A673 (cell line): ENCODE measurements around the gene BRSK2. TPM values are rescaled to one million over a fixed set of nuclear protein-coding genes. Genes with fewer than 3 reads are reported as not detected.

Source experiments
- BruUV-seq: library from RNA; stranded (reverse); fragments of 400-500 nt; replicated peaks from 2 replicates; lab custom pipeline; 2021; lab: Mats Ljungman, UMichigan
- CTCF ChIA-PET: fragments of 300-600 bp; sonication (Branson Sonifier 250); formaldehyde crosslinking; loops from one replicate; lab custom pipeline; 2022; ENCODE audit warnings: antibody characterized with exemption; lab: Charles Lee
- POLR2A ChIA-PET: fragments of 300-600 bp; sonication (Branson Sonifier 250); formaldehyde crosslinking; loops from one replicate; lab custom pipeline; 2022; ENCODE audit warnings: antibody characterized with exemption; ENCODE audit not compliant: low non-redundant PET; lab: Charles Lee
- DNase-seq: peaks from one replicate; pipeline ENCODE4 v3.0.0-alpha.2; 2015; ENCODE audit warnings: low spot score
- H3K27ac ChIP-seq: fragments of 200-600 bp; sonication (generic); 2 replicates; pipeline ENCODE4 v1.5.1; 2016; ENCODE audit warnings: mixed run types, low read depth, mild to moderate bottlenecking, mixed read lengths, antibody characterized with exemption, low read length; ENCODE audit not compliant: poor library complexity, severe bottlenecking
- H3K27me3 ChIP-seq: fragments of 200-600 bp; sonication (generic); replicated peaks from 2 replicates; pipeline ENCODE4 v1.6.1; 2017; ENCODE audit warnings: mixed run types, low read depth, mild to moderate bottlenecking, mixed read lengths, antibody characterized with exemption, low read length; ENCODE audit not compliant: insufficient read depth, poor library complexity
- H3K36me3 ChIP-seq: fragments of 200-600 bp; sonication (generic); 2 replicates; pipeline ENCODE4 v1.6.1; 2016; ENCODE audit warnings: mixed run types, mild to moderate bottlenecking, mixed read lengths, antibody characterized with exemption, low read length; ENCODE audit not compliant: insufficient read depth, poor library complexity, severe bottlenecking
- H3K4me1 ChIP-seq: fragments of 200-600 bp; sonication (generic); 2 replicates; pipeline ENCODE4 v1.6.1; 2017; ENCODE audit warnings: mixed run types, mild to moderate bottlenecking, mixed read lengths, antibody characterized with exemption, low read length; ENCODE audit not compliant: insufficient read depth, poor library complexity, severe bottlenecking
- H3K4me3 ChIP-seq: fragments of 200-600 bp; sonication (generic); 2 replicates; pipeline ENCODE4 v1.5.1; 2016; ENCODE audit warnings: low read depth, mixed run types, mild to moderate bottlenecking, mixed read lengths, low read length; ENCODE audit not compliant: poor library complexity, severe bottlenecking
- H3K9me3 ChIP-seq: fragments of 200-600 bp; sonication (generic); 2 replicates; pipeline ENCODE4 v1.6.1; 2016; ENCODE audit warnings: mixed run types, low read depth, mild to moderate bottlenecking, mixed read lengths, antibody characterized with exemption, low read length; ENCODE audit not compliant: poor library complexity, severe bottlenecking
- EZH2 ChIP-seq: fragments of 200-600 bp; sonication (generic); IDR thresholded peaks from 2 replicates; pipeline ENCODE4 v1.6.1; 2017; ENCODE audit warnings: borderline replicate concordance, low read depth, mild to moderate bottlenecking, mixed read lengths, antibody characterized with exemption, low read length; ENCODE audit not compliant: poor library complexity, severe bottlenecking
- intact Hi-C: fragments of 100-400 bp; cut with micrococcal nuclease; formaldehyde crosslinking; loops from one replicate; pipeline ENCODE4 v1.10.0; 2022; ENCODE audit not compliant: unreplicated experiment
- total RNA-seq: library from RNA; stranded (reverse); gene quantifications from 2 replicates; pipeline ENCODE4 v1.2.3, GENCODE V29; 2021
- TF ChIP-seq, protein P1 (sequence below): fragments of 300-800, 200-600 bp; sonication (generic); conservative IDR thresholded peaks from 2 replicates; pipeline ENCODE4 v1.5.1; 2017; ENCODE audit warnings: low read depth, mild to moderate bottlenecking, antibody characterized with exemption, low read length, moderate library complexity, mixed read lengths

Gene BRSK2
- total RNA-seq, 1 experiment from 2014 or later, result 2.2 TPM

- H3K4me3 ChIP-seq, result no peak overlapping the region
- CTCF ChIA-PET, result no interaction called here
- H3K9me3 ChIP-seq, result no peaks in the 10 kb centered on the region
- H3K27me3 ChIP-seq, result no peaks in the 10 kb centered on the region
- intact Hi-C loops, result no loop called here
- POLR2A ChIA-PET, result no interaction called here
- no peak for TF ChIP-seq EZH2
- TF ChIP-seq, protein P1, sequence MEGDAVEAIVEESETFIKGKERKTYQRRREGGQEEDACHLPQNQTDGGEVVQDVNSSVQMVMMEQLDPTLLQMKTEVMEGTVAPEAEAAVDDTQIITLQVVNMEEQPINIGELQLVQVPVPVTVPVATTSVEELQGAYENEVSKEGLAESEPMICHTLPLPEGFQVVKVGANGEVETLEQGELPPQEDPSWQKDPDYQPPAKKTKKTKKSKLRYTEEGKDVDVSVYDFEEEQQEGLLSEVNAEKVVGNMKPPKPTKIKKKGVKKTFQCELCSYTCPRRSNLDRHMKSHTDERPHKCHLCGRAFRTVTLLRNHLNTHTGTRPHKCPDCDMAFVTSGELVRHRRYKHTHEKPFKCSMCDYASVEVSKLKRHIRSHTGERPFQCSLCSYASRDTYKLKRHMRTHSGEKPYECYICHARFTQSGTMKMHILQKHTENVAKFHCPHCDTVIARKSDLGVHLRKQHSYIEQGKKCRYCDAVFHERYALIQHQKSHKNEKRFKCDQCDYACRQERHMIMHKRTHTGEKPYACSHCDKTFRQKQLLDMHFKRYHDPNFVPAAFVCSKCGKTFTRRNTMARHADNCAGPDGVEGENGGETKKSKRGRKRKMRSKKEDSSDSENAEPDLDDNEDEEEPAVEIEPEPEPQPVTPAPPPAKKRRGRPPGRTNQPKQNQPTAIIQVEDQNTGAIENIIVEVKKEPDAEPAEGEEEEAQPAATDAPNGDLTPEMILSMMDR, result no peak
- no peaks in the 10 kb centered on the region for H3K4me1 ChIP-seq
- H3K27ac ChIP-seq, result no peak overlapping the region
- DNase-seq, result no peak
- no peaks in the 10 kb centered on the region for H3K36me3 ChIP-seq
- no TSS peak for BruUV-seq
Measured at GRCh38 chr11:1498262-1498661, 108.5 kb downstream of the BRSK2 start.

DNA sequence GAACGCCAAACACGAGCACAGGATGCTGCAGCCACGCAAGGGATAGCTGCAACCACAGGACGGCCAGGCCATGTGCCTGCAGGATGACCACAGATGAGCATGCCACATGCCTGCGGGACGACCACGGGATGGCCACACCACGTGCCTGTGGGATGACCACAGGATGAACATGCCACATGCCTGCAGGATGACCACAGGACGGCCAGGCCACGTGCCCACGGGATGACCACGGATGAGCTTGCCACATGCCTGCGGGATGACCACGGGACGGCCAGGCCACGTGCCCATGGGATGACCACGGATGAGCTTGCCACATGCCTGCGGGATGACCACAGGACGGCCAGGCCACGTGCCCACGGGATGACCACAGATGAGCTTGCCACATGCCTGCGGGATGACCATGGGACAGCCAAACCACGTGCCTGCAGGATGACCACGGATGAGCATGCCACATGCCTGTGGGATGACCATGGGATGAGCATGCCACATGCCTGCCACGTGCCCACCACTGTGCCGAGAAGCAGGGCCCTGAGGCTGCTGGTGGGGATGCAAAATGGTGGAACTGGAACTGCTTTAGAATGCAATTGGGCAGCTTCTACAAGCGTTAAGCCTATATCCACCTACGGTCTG, 109.6 kb downstream of the BRSK2 start:
- Histone ChIP-seq H3K36me3 (no peaks in the 10 kb centered on the region), H3K27ac (no peak overlapping the region), H3K9me3 (no peaks in the 10 kb centered on the region), H3K4me1 (no peaks in the 10 kb centered on the region), H3K4me3 (no peak overlapping the region), H3K27me3 (no peaks in the 10 kb centered on the region)
- TF ChIP-seq EZH2, result no peak
- TF ChIP-seq, protein P1, result no peak
- POLR2A ChIA-PET, result no interaction called here
- CTCF ChIA-PET, result no interaction called here
- intact Hi-C loops, result no loop called here
- no TSS peak for BruUV-seq
- DNase-seq, result no peak

DNA sequence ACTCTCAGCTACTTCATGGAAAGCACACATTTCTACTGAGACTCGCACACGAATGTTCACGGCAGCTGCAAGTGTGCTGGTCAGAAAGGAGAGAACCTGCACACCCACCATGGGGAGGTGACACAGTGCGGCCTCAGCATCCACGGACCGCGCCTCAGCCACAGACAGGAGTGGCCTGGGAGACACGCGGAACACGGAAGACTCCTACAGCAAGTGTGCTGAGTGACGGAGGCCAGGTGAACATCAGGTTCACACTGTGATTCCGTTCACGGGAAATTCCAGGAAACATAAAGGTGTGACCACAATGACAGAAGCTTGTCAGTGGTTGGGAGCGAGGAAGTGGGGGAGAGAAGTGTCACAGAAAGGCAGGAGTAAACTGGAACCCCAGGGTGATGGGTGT, 110.2 kb downstream of the BRSK2 start:
- Histone ChIP-seq H3K4me1 (no peaks in the 10 kb centered on the region), H3K9me3 (no peaks in the 10 kb centered on the region), H3K36me3 (no peaks in the 10 kb centered on the region), H3K27ac (no peak overlapping the region), H3K27me3 (no peaks in the 10 kb centered on the region), H3K4me3 (no peak overlapping the region)
- ChIA-PET CTCF (no interaction called here), POLR2A (no interaction called here)
- TF ChIP-seq EZH2, result no peak
- TF ChIP-seq, protein P1, result no peak
- DNase-seq, result no peak
- intact Hi-C loops, result no loop called here
- no TSS peak for BruUV-seq
